Measurements from ENCODE around the gene LIN28B.

GRCh38 chr6:104908031-104908887 lies 48.6 kb upstream of the LIN28B start:
- TF ChIP-seq CTCF (conservative IDR thresholded peaks at IDR 0.05; ENCODE audit: low read depth in 2 of 2) (no peak), JUNB (IDR thresholded peaks at IDR 0.05; ENCODE audit: unreplicated experiment) (no peak), EZH2phosphoT487 (IDR thresholded peaks at IDR 0.05; ENCODE audit: unreplicated experiment) (no peak), REST (IDR thresholded peaks at IDR 0.05; ENCODE audit: unreplicated experiment) (no peak), POLR2AphosphoS5 (IDR thresholded peaks at IDR 0.05; ENCODE audit: low read depth) (no peak), EZH2 (IDR thresholded peaks at IDR 0.05; ENCODE audit: low read depth, unreplicated experiment) (no peak), CREB1 (CRISPR knock-in tag; IDR thresholded peaks at IDR 0.05; ENCODE audit: low read depth) (no peak), ZNF331 (CRISPR knock-in tag; IDR thresholded peaks at IDR 0.05; ENCODE audit: low read depth) (no peak), NANOG (IDR thresholded peaks at IDR 0.05; ENCODE audit: borderline replicate concordance) (no peak), ETS1 (IDR thresholded peaks at IDR 0.05) (no peak)
